ENCODE data around the gene CYTH4.
A peak's percentile ranks its signal among the peaks of the same experiment; 100 is the strongest.
"Not testable (repeated sequence)": the region's sequence is repeated elsewhere in the genome, so short reads cannot be mapped to it uniquely, and the experiment has no call there.

Gene CYTH4

GRCh38 chr22:37248251-37248650 lies 34.1 kb upstream of the CYTH4 start:
- peak; percentile 78 for FAIRE-seq

GRCh38 chr22:37249986-37250385 lies 32.3 kb upstream of the CYTH4 start:
- no peak for FAIRE-seq
- DNase-seq (ENCODE audit: low spot score): no peak

More at GRCh38 chr22:37248251-37248650, 34.1 kb upstream of the CYTH4 start:
- DNase-seq (ENCODE audit: low spot score): no peak

- not testable (repeated sequence) for DNase-seq (ENCODE audit: low spot score)
Measured at GRCh38 chr22:37251836-37252235, 30.5 kb upstream of the CYTH4 start.

GRCh38 chr22:37253126-37253660 lies 29.1 kb upstream of the CYTH4 start:
- DNase-seq (ENCODE audit: low spot score) (no peak), FAIRE-seq (peak; percentile 13)

More at GRCh38 chr22:37251836-37252235, 30.5 kb upstream of the CYTH4 start:
- FAIRE-seq: not testable (repeated sequence)

GRCh38 chr22:37254209-37254866 lies 28.0 kb upstream of the CYTH4 start:
- DNase-seq (ENCODE audit: low spot score) (no peak), FAIRE-seq (no peak)

GRCh38 chr22:37254867-37255233 lies 27.5 kb upstream of the CYTH4 start:
- no peak for FAIRE-seq
- DNase-seq (ENCODE audit: low spot score): no peak

- FAIRE-seq (no peak), DNase-seq (ENCODE audit: low spot score) (no peak)
Measured at GRCh38 chr22:37255558-37256006, 26.7 kb upstream of the CYTH4 start.

- FAIRE-seq (no peak), DNase-seq (ENCODE audit: low spot score) (no peak)
Measured at GRCh38 chr22:37256075-37256726, 26.1 kb upstream of the CYTH4 start.

GRCh38 chr22:37258005-37258752 lies 24.1 kb upstream of the CYTH4 start:
- DNase-seq (ENCODE audit: low spot score) (no peak), FAIRE-seq (peak; percentile 13)

- DNase-seq (ENCODE audit: low spot score) (no peak), FAIRE-seq (no peak)
Measured at GRCh38 chr22:37258753-37259401, 23.4 kb upstream of the CYTH4 start.

- no peak for FAIRE-seq
- DNase-seq (ENCODE audit: low spot score): no peak
Measured at GRCh38 chr22:37259540-37260029, 22.7 kb upstream of the CYTH4 start.

- FAIRE-seq: no peak
Measured at GRCh38 chr22:37260155-37260795, 22.0 kb upstream of the CYTH4 start.

GRCh38 chr22:37260901-37261336 lies 21.4 kb upstream of the CYTH4 start:
- peak; percentile 79 for DNase-seq (ENCODE audit: low spot score)
- FAIRE-seq: peak; percentile 93

More at GRCh38 chr22:37260155-37260795, 22.0 kb upstream of the CYTH4 start:
- no peak for DNase-seq (ENCODE audit: low spot score)

GRCh38 chr22:37262346-37262745 lies 20.0 kb upstream of the CYTH4 start:
- DNase-seq (ENCODE audit: low spot score): no peak
- FAIRE-seq: no peak

GRCh38 chr22:37263966-37264887 lies 18.1 kb upstream of the CYTH4 start:
- no peak for FAIRE-seq
- DNase-seq (ENCODE audit: low spot score): no peak

GRCh38 chr22:37266581-37267134 lies 15.7 kb upstream of the CYTH4 start:
- DNase-seq (ENCODE audit: low spot score) (no peak), FAIRE-seq (peak; percentile 42)

GRCh38 chr22:37267135-37267587 lies 15.1 kb upstream of the CYTH4 start:
- FAIRE-seq (no peak), DNase-seq (ENCODE audit: low spot score) (peak; percentile 86)

GRCh38 chr22:37267661-37268413 lies 14.5 kb upstream of the CYTH4 start:
- DNase-seq (ENCODE audit: low spot score) (no peak), FAIRE-seq (no peak)
